ENCODE measurements around the gene FRMD5. TPM values are rescaled to one million over a fixed set of nuclear protein-coding genes. Genes with fewer than 3 reads are reported as not detected.

FRMD5 gene
- total RNA-seq, 1 experiment from 2014 or later, result 3.9 TPM

GRCh38 chr15:43912208-43912607 lies 282.9 kb downstream of the FRMD5 start:
- H3K9ac ChIP-seq (ENCODE audit: extremely low read depth, insufficient read length, low read length), result no peak overlapping the region
- no CpG with 5 or more reads among the region's 6 CpGs for WGBS (ENCODE audit: extremely low coverage, insufficient read length, low lambda C conversion rate)
- H3K4me3 Mint-ChIP-seq, result no peak overlapping the region

More at GRCh38 chr15:43912208-43912607, 282.9 kb downstream of the FRMD5 start:
- Histone ChIP-seq H3K4me2 (ENCODE audit: insufficient read depth, insufficient read length, low read length) (no peak overlapping the region), H3K9me3 (ENCODE audit: control insufficient read depth, low read depth, low read length) (no peaks in the 10 kb centered on the region), H2BK5ac (ENCODE audit: insufficient read length, low read length) (no peak overlapping the region), H3K27me3 (ENCODE audit: insufficient read depth, low read length) (no peaks in the 10 kb centered on the region), H3K14ac (ENCODE audit: insufficient read depth, low read length) (no peak overlapping the region), H3T11ph (ENCODE audit: low read length) (no peak overlapping the region), H3K23ac (ENCODE audit: insufficient read length, low read depth, low read length) (no peak overlapping the region), H3K27ac (ENCODE audit: insufficient read length, low read depth, low read length) (no peak overlapping the region), H2BK15ac (ENCODE audit: low read depth, low read length) (no peak overlapping the region), H4K5ac (ENCODE audit: insufficient read length, low read depth, low read length) (no peak overlapping the region), H3K79me2 (ENCODE audit: insufficient read depth, low read length) (no peaks in the 10 kb centered on the region), H4K91ac (ENCODE audit: insufficient read length, low read depth, low read length) (no peak overlapping the region), H3K23me2 (ENCODE audit: insufficient read length, low read depth, low read length, poor library complexity, severe bottlenecking) (no peaks in the 10 kb centered on the region), H4K8ac (replicated peaks; ENCODE audit: insufficient read length, low read depth, low read length) (no peak overlapping the region), H3K18ac (ENCODE audit: insufficient read length, low read depth, low read length) (no peak overlapping the region), H2BK120ac (ENCODE audit: low read depth, low read length, poor library complexity, severe bottlenecking) (no peak overlapping the region), H2AK5ac (ENCODE audit: insufficient read length, low read length) (no peak overlapping the region), H3K4ac (ENCODE audit: low read depth, low read length) (no peak overlapping the region), H4K20me1 (ENCODE audit: control insufficient read depth, insufficient read depth, insufficient read length) (no peaks in the 10 kb centered on the region), H3K4me1 (ENCODE audit: insufficient read depth, low read length) (0 out of 2 replicates have a peak, but pooled peaks cover 2% of the 10 kb centered on the region), H2BK12ac (ENCODE audit: insufficient read length, low read depth, low read length) (no peak overlapping the region), H2AFZ (ENCODE audit: low read length) (no peak overlapping the region), H2BK20ac (ENCODE audit: low read depth, low read length, poor library complexity, severe bottlenecking) (no peak overlapping the region), H3K79me1 (ENCODE audit: insufficient read depth, low read depth, low read length, poor library complexity, severe bottlenecking) (no peaks in the 10 kb centered on the region), H3K56ac (ENCODE audit: insufficient read length, low read depth, low read length) (no peak overlapping the region)
- Mint-ChIP-seq H3K27ac (no peak overlapping the region), H3K36me3 (ENCODE audit: insufficient read depth in 1 of 3, low read depth in 3 of 3) (peaks cover 12 to 16% (median 14%) of the 10 kb centered on the region in 3 experiments; a peak in 6 of 7 replicates), H3K27me3 (ENCODE audit: low read depth) (no peaks in the 10 kb centered on the region), H3K4me1 (peaks cover 11% of the 10 kb centered on the region in 2 experiments), H3K9me3 (no peaks in the 10 kb centered on the region)
- DNase-seq, result no peak
- TF ChIP-seq CTCF (conservative IDR thresholded peaks at IDR 0.05), result no peak
